ENCODE data around the gene ZNF345.
A peak's percentile ranks its signal among the peaks of the same experiment; 100 is the strongest.

ZNF345 gene

DNA sequence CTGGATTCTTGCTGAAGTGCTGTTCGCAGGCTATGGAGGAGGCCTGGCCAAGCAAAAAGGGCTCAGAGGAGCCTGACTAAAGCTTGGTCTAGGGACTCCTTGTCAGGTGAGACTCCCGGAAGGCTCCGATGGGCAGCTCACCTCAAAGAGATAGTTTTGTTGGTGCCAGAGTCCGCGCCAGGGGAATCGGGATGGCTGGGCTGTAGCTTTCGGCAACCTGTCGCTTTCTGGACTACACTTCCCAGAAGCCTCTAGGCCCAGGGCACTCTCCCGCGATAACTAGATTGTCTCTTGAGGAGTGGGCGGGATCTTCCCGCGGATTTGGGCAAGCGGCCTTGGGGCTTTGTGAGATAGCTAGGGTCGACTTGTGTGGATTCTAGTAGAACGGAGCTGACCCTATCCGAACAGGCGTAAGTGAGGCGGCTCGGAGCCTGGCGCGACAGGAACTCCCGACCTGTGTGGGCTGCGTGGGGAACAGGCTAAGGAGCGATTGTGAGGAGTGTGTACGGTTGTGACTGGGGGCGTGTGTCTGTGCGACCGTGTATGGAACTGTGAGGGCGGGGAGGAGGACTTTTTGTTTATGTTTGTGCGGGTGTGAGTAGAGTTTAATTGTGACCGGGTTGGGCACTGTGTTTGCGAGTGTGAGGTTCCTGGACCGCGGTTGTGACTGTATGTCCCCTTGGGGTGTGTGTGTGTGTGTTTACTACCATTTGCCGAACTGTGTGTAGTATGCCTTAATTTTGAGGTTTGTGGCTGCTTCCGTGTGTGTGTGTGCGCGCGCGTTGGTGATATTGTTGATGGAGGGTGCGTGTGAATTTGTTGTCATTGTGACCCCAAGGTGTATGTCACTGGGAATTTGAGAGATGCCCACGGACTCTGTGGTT lies at the start of gene ZNF345:
ZNF345 (plus strand) TSS at position 318 of the 884 bp plus-strand sequence. CDS start 25,955 bp downstream, outside the sequence.
- DNase-seq, result peak; percentile 11

- DNase-seq, result no peak
These were observed 45.3 kb upstream of the ZNF345 start for GRCh38 chr19:36805364-36805763.

GRCh38 chr19:36807029-36807428 lies 43.6 kb upstream of the ZNF345 start:
- no peak for DNase-seq

DNA sequence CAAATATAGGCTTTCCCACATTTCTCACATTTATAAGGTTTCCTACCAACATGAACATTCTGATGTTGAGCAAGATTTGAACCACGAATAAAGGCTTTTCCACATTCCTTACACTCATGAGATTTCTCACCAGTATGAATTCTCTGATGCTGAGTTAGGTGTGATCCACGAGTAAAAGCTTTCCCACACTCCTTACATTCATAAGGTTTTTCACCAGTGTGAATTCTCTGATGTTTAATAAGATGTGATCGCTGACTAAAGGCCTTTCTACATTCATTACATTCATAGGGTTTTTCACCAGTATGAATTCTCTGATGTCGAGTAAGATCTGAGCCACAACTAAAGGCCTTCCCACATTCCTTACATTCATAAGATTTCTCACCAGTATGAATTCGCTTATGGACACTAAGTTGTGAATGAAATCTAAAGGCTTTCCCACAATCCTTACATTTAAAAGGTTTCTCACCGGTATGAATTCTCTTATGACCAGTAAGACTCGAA lies 31.5 kb upstream of the ZNF345 start:
- no peak for DNase-seq

GRCh38 chr19:36821758-36822157 lies 28.9 kb upstream of the ZNF345 start:
- no peak for DNase-seq

GRCh38 chr19:36833430-36833829 lies 17.2 kb upstream of the ZNF345 start:
- DNase-seq, result no peak

DNA sequence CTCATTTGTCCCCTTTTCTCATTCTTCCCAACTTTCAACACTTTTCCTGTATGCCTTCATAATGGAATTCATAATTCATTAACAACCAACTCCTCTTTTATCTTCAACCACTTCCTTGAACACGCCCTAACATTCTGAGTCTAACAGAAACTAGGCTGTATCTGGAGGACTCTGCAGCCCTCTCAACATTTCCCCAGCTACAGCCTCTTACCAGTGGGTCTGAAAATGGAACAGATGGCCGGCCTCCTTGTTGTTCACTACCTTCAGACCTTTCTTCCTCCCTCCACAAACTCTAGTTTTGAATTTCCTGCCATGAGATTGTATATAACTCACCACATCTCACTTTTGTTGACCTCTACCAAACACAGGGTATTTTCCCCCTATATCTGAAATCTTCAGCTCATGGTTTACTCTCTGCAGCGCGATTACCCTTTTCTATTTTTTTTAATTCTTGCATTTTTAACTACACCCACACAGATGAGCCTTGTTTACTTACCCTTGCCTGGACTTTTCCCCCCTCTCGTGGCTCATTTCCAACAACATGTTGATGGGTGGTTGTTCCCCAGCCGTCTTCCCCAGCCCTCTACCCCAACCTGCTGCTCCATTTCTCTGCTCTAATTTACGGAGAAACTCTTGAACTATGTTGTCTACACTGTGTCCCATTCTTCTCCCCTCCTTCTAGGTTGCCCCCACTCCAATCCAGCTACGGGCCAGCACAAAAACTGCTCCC lies 13.3 kb upstream of the ZNF345 start:
- no peak for DNase-seq

- DNase-seq, result peak; percentile 22
These were observed 12.5 kb upstream of the ZNF345 start, which contains the start of gene ZNF790 for GRCh38 chr19:36837906-36838783. ZNF790 (minus strand) TSS chr19:36838387; CDS start chr19:36825619, 12,768 bp downstream.

DNA sequence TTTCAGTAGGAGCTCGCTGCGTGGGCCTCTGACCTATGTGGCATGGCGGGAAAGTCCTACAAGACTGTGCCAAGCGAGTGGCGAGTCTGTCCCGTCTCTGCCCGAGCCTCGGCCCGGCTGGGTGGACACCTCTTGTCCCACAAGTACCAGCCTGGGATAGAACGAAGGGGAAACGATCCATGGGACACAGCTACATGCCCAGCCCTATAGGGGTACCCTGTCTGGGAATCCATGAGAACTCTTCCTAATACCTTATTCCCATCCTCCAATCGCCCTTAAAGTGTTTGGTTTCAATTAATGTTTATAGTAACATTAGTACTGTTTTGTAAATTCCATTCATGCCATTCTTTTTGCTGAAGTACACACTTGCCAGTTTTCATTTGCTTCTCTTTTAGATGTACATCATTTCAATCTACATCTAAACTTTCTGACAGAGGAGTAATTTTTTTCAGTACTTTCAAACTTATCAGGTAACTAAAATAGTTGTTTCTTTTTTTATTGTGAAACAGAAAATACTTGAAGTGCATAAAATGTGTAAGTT lies 11.8 kb upstream of the ZNF345 start:
- no peak for DNase-seq

DNA sequence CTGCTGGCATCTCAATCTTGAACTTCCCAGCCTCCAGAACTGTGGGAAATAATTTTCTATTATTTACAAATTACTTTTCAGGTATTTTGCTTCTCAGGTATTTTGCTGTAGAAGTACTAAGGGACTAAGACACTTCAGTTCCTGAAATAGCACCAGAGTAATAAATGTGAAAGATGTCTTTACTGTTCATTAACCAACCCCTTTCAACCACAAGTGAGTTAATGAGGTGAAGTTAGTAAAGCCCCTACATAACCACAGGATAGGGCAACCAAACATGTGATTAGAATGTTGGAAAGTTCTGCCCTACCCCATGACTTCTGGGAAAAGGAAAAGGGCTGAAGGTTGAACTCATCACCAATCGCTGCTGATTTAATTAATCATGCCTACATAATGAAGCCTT lies 2.7 kb upstream of the ZNF345 start:
- no peak for DNase-seq

DNA sequence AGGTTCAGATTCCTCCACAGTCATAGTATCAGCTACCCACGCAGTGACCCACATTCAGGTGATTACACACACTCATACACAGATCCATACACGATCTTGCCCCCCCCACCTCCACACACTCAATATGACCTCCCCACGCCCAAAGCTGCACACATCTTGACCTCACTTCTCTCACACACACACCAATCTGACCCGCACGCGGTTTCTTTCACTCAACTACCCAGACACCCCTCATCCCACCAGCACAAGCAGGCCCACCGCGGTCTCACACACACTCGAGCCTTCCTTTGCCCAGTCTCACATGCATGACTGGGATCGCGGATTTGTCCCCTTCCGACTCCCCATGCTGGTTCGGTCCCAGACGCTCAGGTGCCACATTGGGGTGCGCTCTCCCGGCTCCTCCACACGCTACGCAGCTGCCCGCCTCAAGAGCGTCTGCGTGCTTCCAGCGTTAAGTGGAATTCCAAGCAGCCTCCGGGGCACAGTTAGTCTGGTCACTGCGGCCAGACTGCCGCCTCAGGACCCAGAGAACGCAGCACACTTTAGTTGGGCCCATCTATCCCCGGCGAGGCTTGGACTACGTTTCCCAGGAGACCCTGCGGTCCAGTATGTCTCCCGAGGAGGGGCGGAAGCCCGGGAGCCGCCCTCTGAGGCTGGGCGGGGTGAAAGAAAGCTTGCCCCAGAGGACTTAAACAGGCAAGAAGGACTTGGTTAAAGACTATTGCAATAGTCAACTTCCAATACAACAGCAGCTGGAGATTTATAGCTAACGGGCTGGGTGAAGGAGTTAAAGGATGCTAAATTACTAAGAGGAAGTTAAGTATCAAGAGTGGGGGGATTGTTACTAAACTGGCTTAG lies 746 bp upstream of the ZNF345 start:
- peak; percentile 46 for DNase-seq

DNA sequence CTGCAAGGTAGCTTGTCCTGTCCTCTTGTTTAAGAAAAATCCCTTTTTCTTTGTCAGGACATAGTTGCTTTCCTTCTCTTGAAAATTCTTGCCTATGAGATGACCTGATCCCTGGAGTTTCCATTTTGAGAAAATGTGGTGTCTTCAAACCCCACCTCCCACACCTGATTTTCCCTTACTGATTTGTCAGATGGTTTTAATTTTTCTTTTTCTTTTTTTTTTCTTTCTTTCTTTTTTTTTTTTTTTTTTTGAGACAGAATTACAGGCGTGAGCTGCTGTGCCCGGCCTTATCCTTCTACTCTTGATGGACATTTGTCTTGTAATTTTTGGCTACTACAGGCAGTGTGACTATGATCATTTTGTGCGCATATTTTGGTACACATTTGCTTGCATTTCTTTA lies 1.2 kb downstream of the ZNF345 start:
- DNase-seq, result no peak

GRCh38 chr19:36876993-36877938 lies 26.6 kb downstream of the ZNF345 start:
- DNase-seq, result no peak

- DNase-seq, result no peak
These were observed 41.2 kb downstream of the ZNF345 start for GRCh38 chr19:36891768-36892357.

DNA sequence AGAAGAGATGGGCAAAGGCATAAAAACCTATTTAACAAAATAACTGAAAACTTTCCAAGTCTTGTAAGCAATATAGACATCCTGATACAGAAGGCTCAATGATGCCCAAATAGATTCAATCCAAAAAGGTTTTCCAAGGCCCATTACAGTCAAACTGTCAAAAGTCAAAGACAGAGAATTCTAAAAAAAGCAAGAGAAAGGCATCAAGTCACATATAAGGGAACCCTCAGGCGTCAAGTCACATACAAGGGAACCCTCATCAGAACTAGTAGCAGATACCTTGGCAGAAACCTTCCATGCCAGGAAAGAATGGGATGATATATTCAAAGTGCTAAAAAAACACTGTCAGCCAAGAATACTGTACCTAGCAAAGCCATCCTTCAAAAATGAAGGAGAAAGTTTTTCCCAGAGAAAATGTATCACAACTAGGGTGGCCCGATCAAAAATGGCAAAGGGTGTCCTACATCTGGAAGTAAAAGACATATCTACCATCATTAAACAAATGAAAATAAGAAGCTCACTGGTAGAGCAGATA lies 44.2 kb downstream of the ZNF345 start:
- no peak for DNase-seq

- DNase-seq, result no peak
These were observed 47.7 kb downstream of the ZNF345 start for GRCh38 chr19:36898422-36898821.

DNA sequence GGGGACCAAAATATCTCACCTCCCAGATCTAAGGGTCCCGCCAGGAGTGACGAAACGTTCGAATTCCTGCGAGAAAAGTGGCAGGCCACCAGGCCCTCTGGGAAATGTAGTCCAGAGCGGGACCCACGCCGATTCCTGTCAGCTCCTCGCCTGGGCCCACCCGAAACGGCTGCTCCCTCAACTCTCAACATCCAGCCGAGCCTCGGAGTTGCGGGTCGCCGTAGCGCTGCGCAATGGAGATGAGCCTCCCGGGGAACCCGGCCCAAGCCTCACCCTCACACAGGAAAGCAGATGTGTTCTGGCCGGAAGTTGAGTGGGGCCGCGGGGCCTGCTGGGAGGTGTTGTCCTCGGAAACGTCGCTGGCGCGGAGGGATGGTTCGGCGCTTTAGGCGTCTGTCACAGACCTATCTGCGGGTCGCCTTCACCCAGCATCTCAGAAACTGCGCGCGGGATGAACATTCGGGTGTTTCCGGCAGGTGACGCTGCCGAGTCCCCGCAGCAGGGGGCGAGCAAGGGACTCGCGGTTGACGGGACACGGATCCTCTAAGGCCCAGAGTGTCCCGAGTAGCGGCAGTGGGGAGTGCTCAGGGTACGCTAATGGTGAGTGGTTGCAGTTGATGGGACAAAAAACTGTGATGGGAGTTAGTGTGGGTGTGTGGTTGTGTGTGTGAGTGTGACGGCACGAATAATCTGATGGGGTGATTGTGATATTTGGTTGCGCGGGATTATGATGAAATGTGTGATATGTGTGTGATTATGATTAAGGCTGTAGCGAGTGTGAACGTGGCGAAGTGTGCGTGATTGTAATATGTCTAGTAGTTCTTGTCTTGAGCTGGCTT lies 65.5 kb downstream of the ZNF345 start, which contains the start of the genes ZNF568 and ZNF829:
ZNF568 (plus strand) TSS at position 341 of the 839 bp plus-strand sequence. CDS start 6,439 bp downstream, outside the sequence.
ZNF829 (minus strand) TSS at position 300 of the 839 bp plus-strand sequence. CDS start 1,124 bp downstream, outside the sequence.
- DNase-seq, result peak; percentile 15

GRCh38 chr19:36916991-36917390 lies 66.3 kb downstream of the ZNF345 start:
- no peak for DNase-seq

All from cortex of kidney (tissue), 1 donor.